H1 (cell line): Measurements from ENCODE around the gene ANGPTL2. TPM values are rescaled to one million over a fixed set of nuclear protein-coding genes. Genes with fewer than 3 reads are reported as not detected.

Source experiments
- CTCF ChIA-PET: fragments of 300-600 bp; sonication (Branson Sonifier 250); formaldehyde crosslinking; loops from one replicate; lab custom pipeline; 2021; ENCODE audit not compliant: partially characterized antibody; lab: Charles Lee
- POLR2A ChIA-PET: fragments of 300-600 bp; sonication (Branson Sonifier 250); formaldehyde crosslinking; loops from one replicate; lab custom pipeline; 2021; ENCODE audit warnings: inconsistent platforms; ENCODE audit not compliant: partially characterized antibody; lab: Charles Lee
- DNase-seq, 2 experiments: peaks; one replicate each; pipeline versions ENCODE4 v3.0.0 to v3.0.0-alpha.2; 2010 to 2022; ENCODE audit warnings: low spot score in 2 of 2, low read depth in 1 of 2, mixed read lengths in 1 of 2
- FAIRE-seq: peaks from 2 replicates; lab custom pipeline; 2011; peaks lifted over from hg19 to GRCh38; lab: Jason Lieb, UNC
- H2AFZ ChIP-seq: 2 replicates; pipeline ENCODE4 v1.8.1; 2012; ENCODE audit warnings: low read length, inconsistent platforms
- H2AK5ac ChIP-seq: 2 replicates; pipeline ENCODE4 v1.6.1; 2013; ENCODE audit warnings: low read depth, low read length
- H2BK120ac ChIP-seq: replicated peaks from 2 replicates; pipeline ENCODE3; 2013; ENCODE audit warnings: low read depth, low read length, inconsistent platforms
- H2BK12ac ChIP-seq: 2 replicates; pipeline ENCODE4 v1.6.1; 2013; ENCODE audit warnings: low read depth, low read length
- H2BK15ac ChIP-seq: 2 replicates; pipeline ENCODE4 v1.6.1; 2013; ENCODE audit warnings: low read length
- H2BK20ac ChIP-seq: 2 replicates; pipeline ENCODE4 v1.6.1; 2013; ENCODE audit warnings: low read length
- H2BK5ac ChIP-seq: 2 replicates; pipeline ENCODE4 v1.6.1; 2013; ENCODE audit warnings: low read depth, low read length
- H3K14ac ChIP-seq: 2 replicates; pipeline ENCODE4 v1.6.1; 2013; ENCODE audit warnings: inconsistent platforms; ENCODE audit not compliant: insufficient read length
- H3K18ac ChIP-seq: 2 replicates; pipeline ENCODE4 v1.6.1; 2013; ENCODE audit warnings: low read length; ENCODE audit errors: extremely low read depth
- H3K23ac ChIP-seq: 2 replicates; pipeline ENCODE4 v1.6.1; 2013; ENCODE audit warnings: inconsistent platforms; ENCODE audit not compliant: insufficient read length
- H3K23me2 ChIP-seq: 2 replicates; pipeline ENCODE4 v1.6.1; 2013; ENCODE audit warnings: low read depth, low read length
- H3K27ac ChIP-seq: 2 replicates; pipeline ENCODE4 v1.6.1; 2011; ENCODE audit warnings: low read depth, low read length, inconsistent platforms
- H3K27me3 ChIP-seq, 4 experiments: replicated peaks in 1 of 4; 1 replicate in 1 of 4; 2 replicates in 3 of 4; pipeline versions ENCODE4 v1.6.1 to v1.8.1; 2011 to 2013; ENCODE audit warnings: low read length in 3 of 4, mild to moderate bottlenecking in 3 of 4, inconsistent platforms in 2 of 4, mixed read lengths in 2 of 4, moderate library complexity in 1 of 4; ENCODE audit not compliant: control insufficient read depth in 3 of 4, insufficient read depth in 3 of 4; ENCODE audit errors: extremely low read depth in 1 of 4
- H3K36me3 ChIP-seq, 4 experiments: 2 replicates each; pipeline versions ENCODE4 v1.6.1 to v1.8.1; 2011 to 2013; ENCODE audit warnings: mild to moderate bottlenecking in 4 of 4, low read length in 3 of 4, moderate library complexity in 2 of 4, control low read depth in 1 of 4, inconsistent platforms in 1 of 4; ENCODE audit not compliant: insufficient read depth in 4 of 4, control insufficient read depth in 2 of 4
- H3K4ac ChIP-seq: replicated peaks from 2 replicates; pipeline ENCODE3; 2013; ENCODE audit warnings: low read length, low read depth, mixed read lengths, inconsistent platforms; ENCODE audit not compliant: insufficient read length
- H3K4me1 ChIP-seq, 4 experiments: replicated peaks in 1 of 4; 1 replicate in 1 of 4; 2 replicates in 3 of 4; pipeline versions ENCODE4 v1.6.1 to v1.8.1; 2011 to 2013; ENCODE audit warnings: low read length in 3 of 4, inconsistent platforms in 2 of 4, mixed read lengths in 1 of 4; ENCODE audit not compliant: insufficient read depth in 4 of 4, control insufficient read depth in 3 of 4
- H3K4me2 ChIP-seq, 2 experiments: 2 replicates each; pipeline versions ENCODE4 v1.6.1 to v1.8.1; 2011 to 2013; ENCODE audit warnings: low read depth in 2 of 2, low read length in 2 of 2, control low read depth in 1 of 2, inconsistent platforms in 1 of 2, mild to moderate bottlenecking in 1 of 2; ENCODE audit not compliant: insufficient read depth in 1 of 2
- H3K4me3 ChIP-seq, 4 experiments: fragments of 200-600, 300-600 bp in 1 of 4; sonication (generic), shearing (Covaris generic), sonication (Bioruptor Twin) in 1 of 4; 2 replicates each; pipeline versions ENCODE4 v1.5.1 to v1.8.1; 2011 to 2016; ENCODE audit warnings: low read length in 4 of 4, low read depth in 3 of 4, control low read depth in 2 of 4, inconsistent platforms in 2 of 4, mild to moderate bottlenecking in 2 of 4, mixed read lengths in 1 of 4, moderate library complexity in 1 of 4; ENCODE audit not compliant: insufficient read depth in 2 of 4; ENCODE audit errors: extremely low read depth in 1 of 4
- H3K56ac ChIP-seq: replicated peaks from 2 replicates; pipeline ENCODE3; 2013; ENCODE audit warnings: low read depth, mild to moderate bottlenecking, mixed read lengths, low read length, inconsistent platforms; ENCODE audit not compliant: insufficient read length
- H3K79me1 ChIP-seq: 2 replicates; pipeline ENCODE4 v1.6.1; 2013; ENCODE audit warnings: low read depth, low read length, control low read depth
- H3K79me2 ChIP-seq, 2 experiments: 2 replicates each; pipeline versions ENCODE4 v1.6.1 to v1.8.1; 2012 to 2013; ENCODE audit warnings: low read length in 2 of 2, mild to moderate bottlenecking in 2 of 2, inconsistent platforms in 1 of 2; ENCODE audit not compliant: insufficient read depth in 2 of 2, control insufficient read depth in 1 of 2
- H3K9ac ChIP-seq, 4 experiments: replicated peaks in 1 of 4; 1 replicate in 1 of 4; 2 replicates in 3 of 4; pipeline versions ENCODE4 v1.6.1 to v1.8.1; 2011 to 2013; ENCODE audit warnings: low read depth in 3 of 4, low read length in 3 of 4, control low read depth in 2 of 4, mild to moderate bottlenecking in 2 of 4, moderate library complexity in 2 of 4, inconsistent platforms in 1 of 4; ENCODE audit errors: extremely low read depth in 1 of 4
- H3K9me3 ChIP-seq, 2 experiments: 2 replicates each; pipeline versions ENCODE4 v1.6.1 to v1.8.1; 2012 to 2013; ENCODE audit warnings: mild to moderate bottlenecking in 2 of 2, moderate library complexity in 2 of 2, control low read depth in 1 of 2, inconsistent platforms in 1 of 2, low read depth in 1 of 2, low read length in 1 of 2, mixed read lengths in 1 of 2; ENCODE audit not compliant: insufficient read depth in 2 of 2
- H4K20me1 ChIP-seq, 2 experiments: replicated peaks in 1 of 2; 2 replicates each; pipeline versions ENCODE3 to v1.8.1; 2011 to 2013; ENCODE audit warnings: inconsistent platforms in 2 of 2, low read length in 2 of 2, mild to moderate bottlenecking in 1 of 2; ENCODE audit not compliant: insufficient read depth in 2 of 2, control insufficient read depth in 1 of 2
- H4K5ac ChIP-seq: 2 replicates; pipeline ENCODE4 v1.6.1; 2013; ENCODE audit warnings: low read length, low read depth, mixed read lengths, inconsistent platforms; ENCODE audit not compliant: insufficient read length
- H4K8ac ChIP-seq: 2 replicates; pipeline ENCODE4 v1.8.0; 2013; ENCODE audit warnings: mild to moderate bottlenecking, moderate library complexity, low read length, inconsistent platforms; ENCODE audit not compliant: insufficient read depth; ENCODE audit errors: extremely low read depth
- H4K91ac ChIP-seq: replicated peaks from 2 replicates; pipeline ENCODE3; 2013; ENCODE audit warnings: low read length, mixed read lengths, inconsistent platforms; ENCODE audit not compliant: insufficient read length
- BACH1 ChIP-seq: IDR thresholded peaks from 2 replicates; pipeline ENCODE4 v1.6.1; 2012; ENCODE audit warnings: low read length, improper control_type of control experiment
- CHD1 ChIP-seq: IDR thresholded peaks from 2 replicates; pipeline ENCODE4 v1.6.1; 2012; ENCODE audit warnings: low read depth, low read length, improper control_type of control experiment
- EP300 ChIP-seq, 2 experiments: IDR thresholded peaks; 1 replicate in 1 of 2; 2 replicates in 1 of 2; pipeline ENCODE4 v1.6.1; 2011 to 2012; ENCODE audit warnings: low read depth in 2 of 2, low read length in 2 of 2, mild to moderate bottlenecking in 2 of 2, borderline replicate concordance in 1 of 2, inconsistent platforms in 1 of 2, moderate library complexity in 1 of 2
- EZH2 ChIP-seq: fragments of 200-600 bp; sonication (generic); IDR thresholded peaks from 2 replicates; pipeline ENCODE4 v1.7.1; 2012; ENCODE audit warnings: low read depth, mild to moderate bottlenecking, moderate library complexity, low read length, inconsistent platforms; ENCODE audit not compliant: severe bottlenecking
- HDAC6 ChIP-seq: IDR thresholded peaks from one replicate; pipeline ENCODE4 v1.7.1; 2012; ENCODE audit warnings: low read depth, mild to moderate bottlenecking, inconsistent platforms, low read length, moderate library complexity
- KDM1A ChIP-seq: fragments of 200-600, 300-600 bp; sonication (generic); IDR thresholded peaks from 2 replicates; pipeline ENCODE4 v1.7.1; 2016; ENCODE audit warnings: mild to moderate bottlenecking, low read length, borderline replicate concordance
- PHF8 ChIP-seq: fragments of 200-600 bp; sonication (generic); conservative IDR thresholded peaks from 2 replicates; pipeline ENCODE4 v1.7.1; 2012; ENCODE audit warnings: low read depth, mild to moderate bottlenecking, inconsistent platforms, low read length, moderate library complexity
- RXRA ChIP-seq: IDR thresholded peaks from 2 replicates; pipeline ENCODE4 v1.6.1; 2011; ENCODE audit warnings: low read depth, mild to moderate bottlenecking, low read length, moderate library complexity; ENCODE audit not compliant: insufficient read depth
- SAP30 ChIP-seq: fragments of 300-600 bp; sonication (generic); IDR thresholded peaks from 2 replicates; pipeline ENCODE4 v1.7.1; 2012; ENCODE audit warnings: low read length, moderate library complexity, mild to moderate bottlenecking, inconsistent platforms; ENCODE audit not compliant: insufficient read depth, insufficient replicate concordance
- SIN3A ChIP-seq, 2 experiments: IDR thresholded peaks in 1 of 2; conservative IDR thresholded peaks in 1 of 2; 2 replicates each; pipeline ENCODE4 v1.6.1; 2011 to 2012; ENCODE audit warnings: low read length in 2 of 2, improper control_type of control experiment in 1 of 2, low read depth in 1 of 2, mild to moderate bottlenecking in 1 of 2
- SUZ12 ChIP-seq: fragments of 200-600 bp; sonication (generic); IDR thresholded peaks from 2 replicates; pipeline ENCODE4 v1.6.1; 2012; ENCODE audit warnings: mild to moderate bottlenecking, inconsistent platforms, low read length, moderate library complexity, mixed read lengths
- TAF7 ChIP-seq: optimal IDR thresholded peaks from 2 replicates; pipeline ENCODE3; 2011; ENCODE audit warnings: low read depth, mild to moderate bottlenecking, inconsistent platforms, low read length, moderate library complexity, borderline replicate concordance
- WGBS, 2 experiments: shearing (Covaris generic) in 1 of 2; methylation state at CpG; one replicate each; pipeline versions ENCODE4 v1.1.6 to v1.1.7; 2013 to 2015; ENCODE audit warnings: low lambda C conversion rate in 2 of 2, mixed read lengths in 2 of 2, inconsistent platforms in 1 of 2, low coverage in 1 of 2, missing lambda C conversion rate in 1 of 2; ENCODE audit not compliant: insufficient replicate concordance in 2 of 2, insufficient coverage in 1 of 2, insufficient read length in 1 of 2; ENCODE audit errors: extremely low coverage in 1 of 2, missing lambda C conversion rate in 1 of 2; 5-methylcytosine and 5-hydroxymethylcytosine counted together
- polyA plus RNA-seq, 7 experiments: library from polyadenylated mRNA; depleted of rRNA in 3 of 7; stranded (reverse) in 5 of 7; unstranded in 2 of 7; fragments of >200 nt in 5 of 7; fragments of 200-250 nt in 2 of 7; gene quantifications; 1 replicate in 5 of 7; 2 replicates in 1 of 7; 4 replicates in 1 of 7; pipeline versions ENCODE4 v1.2.1 to v1.2.3, GENCODE V29; 2011 to 2013; ENCODE audit warnings: missing spikeins in 2 of 7, mixed read lengths in 2 of 7
- total RNA-seq: library from RNA; stranded (reverse); fragmentation: NEBNext Ultra II Directional; extraction: Animal tissue kit (Norgen Biotek cat#: 25700); gene quantifications from 2 replicates; pipeline ENCODE4 v1.2.1, GENCODE V29; 2021

ANGPTL2 gene
- total and polyA plus RNA-seq, 2 of the 8 experiments (the other 6 are each of a cell fraction or from before 2014, with no cell fraction given): 9.0 to 10.6 TPM

- Histone ChIP-seq H4K20me1 (peaks cover 0 to 3% of the 10 kb centered on the region in 2 experiments), H2AFZ (no peak overlapping the region), H3K79me2 (no peaks in the 10 kb centered on the region), H3K56ac (no peak overlapping the region), H2BK15ac (no peak overlapping the region), H3K4me2 (no peak overlapping the region), H3K14ac (no peak overlapping the region), H4K8ac (no peak overlapping the region), H2BK5ac (no peak overlapping the region; the same call in 1 of the 2 replicates), H3K23ac (no peak overlapping the region), H3K4ac (no peak overlapping the region), H3K27ac (no peak overlapping the region), H3K79me1 (no peaks in the 10 kb centered on the region), H4K91ac (no peak overlapping the region), H3K23me2 (no peaks in the 10 kb centered on the region), H2BK20ac (no peak overlapping the region), H3K18ac (no peak overlapping the region), H3K9me3 (no peaks in the 10 kb centered on the region), H3K27me3 (no peaks in the 10 kb centered on the region; a peak in 2 of 7 replicates), H4K5ac (no peak overlapping the region), H3K4me3 (no peak overlapping the region), H3K4me1 (peaks cover 7 to 16% (median 12%) of the 10 kb centered on the region in 4 experiments), H3K36me3 (no peaks in the 10 kb centered on the region), H2AK5ac (no peak overlapping the region), H2BK12ac (no peak overlapping the region), H3K9ac (no peak overlapping the region), H2BK120ac (no peak overlapping the region)
- no peak for FAIRE-seq
- no peak for DNase-seq
- CTCF ChIA-PET: interaction anchor here (1.3 to 2.4 kb wide), 5 partner anchors 12 to 170 kb away, joined by 3 to 11 read pairs (median 5); no protein-coding TSS in a partner anchor
- WGBS, 2 experiments: 99% methylated on average over 4 of the region's 4 CpGs; no CpG with 5 or more reads in 1 of the 2 experiments
- POLR2A ChIA-PET: interaction anchor here (0.6 to 2.1 kb wide), 4 partner anchors 12 to 420 kb away, joined by 3 to 7 read pairs (median 4); no protein-coding TSS in a partner anchor
- TF ChIP-seq CHD1: no peak
- TF ChIP-seq SUZ12: no peak
- TF ChIP-seq BACH1: no peak
- no peak for TF ChIP-seq HDAC6
- no peak for TF ChIP-seq SIN3A (conservative IDR thresholded peaks at IDR 0.05 in 1 of 2, IDR thresholded peaks at IDR 0.05 in 1 of 2; ENCODE audit: low read depth in 1 of 2, low read length in 2 of 2)
- no peak for TF ChIP-seq EZH2
- no peak for TF ChIP-seq EP300 (IDR thresholded peaks at IDR 0.05; ENCODE audit: borderline replicate concordance in 1 of 2, low read depth in 2 of 2, low read length in 2 of 2)
- no peak for TF ChIP-seq PHF8
- TF ChIP-seq SAP30: no peak
- no peak for TF ChIP-seq RXRA
- no peak for TF ChIP-seq TAF7
- TF ChIP-seq KDM1A: no peak
Observed at GRCh38 chr9:127135056-127135745, 12.8 kb upstream of the ANGPTL2 start.
